ENCODE results near the gene FOXJ2. TPM values are rescaled to one million over a fixed set of nuclear protein-coding genes. Genes with fewer than 3 reads are reported as not detected.
"Not testable (repeated sequence)": the region's sequence is repeated elsewhere in the genome, so short reads cannot be mapped to it uniquely, and the experiment has no call there.

The FOXJ2 gene
- total and polyA plus RNA-seq, 8 donors: 15.9 to 28.2 (median 25.4) TPM

DNA sequence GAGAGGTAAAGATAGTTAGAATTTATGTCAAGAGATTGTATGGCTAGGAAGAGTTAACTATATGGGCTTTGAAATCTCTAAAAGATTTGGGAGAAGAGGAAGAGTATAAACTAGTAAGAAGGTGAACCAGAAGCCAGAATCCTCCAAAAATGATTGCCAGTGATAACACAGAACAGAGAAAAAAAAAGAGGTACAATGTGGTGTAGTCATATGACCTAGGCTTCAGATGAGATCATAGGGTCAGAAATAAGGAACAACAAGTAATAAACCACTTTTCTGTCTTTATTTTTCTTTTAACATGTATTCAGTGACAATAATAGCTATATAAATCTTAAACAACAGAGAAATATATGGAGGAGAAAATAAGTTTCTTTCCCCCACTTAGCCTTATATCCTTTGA lies 47.6 kb downstream of the FOXJ2 start:
- no peak for ATAC-seq
- intact Hi-C loops (cut with DNase I): no loop called here

DNA sequence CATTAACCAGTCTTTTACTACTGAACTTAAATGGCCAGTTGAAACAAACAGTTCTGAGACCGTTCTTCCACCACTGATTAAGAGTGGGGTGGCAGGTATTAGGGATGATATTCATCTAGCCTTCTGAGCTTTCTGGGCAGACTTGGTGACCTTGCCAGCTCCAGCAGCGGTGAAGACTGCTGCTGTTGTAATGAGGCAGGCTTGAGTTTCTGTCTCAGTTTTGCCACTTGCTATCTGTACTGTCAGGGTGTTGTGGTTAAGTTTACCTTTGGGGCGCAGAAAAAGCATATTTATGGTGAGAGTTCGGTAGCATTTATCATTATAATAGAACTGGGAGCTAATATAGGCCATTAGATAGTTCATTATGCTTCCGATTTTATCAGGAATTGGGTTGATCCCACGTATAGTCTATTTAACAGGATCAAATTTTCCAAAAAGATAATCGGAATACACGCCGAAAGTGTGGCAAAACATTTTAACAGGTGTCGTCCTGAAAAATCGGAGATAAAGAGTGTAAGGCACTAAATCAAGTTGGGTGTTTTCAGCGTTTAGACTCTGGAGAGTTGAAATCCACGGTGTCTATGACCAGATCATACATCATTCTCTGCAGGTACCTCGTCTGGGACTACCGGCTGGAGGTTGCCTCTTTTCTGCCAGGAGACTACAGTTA lies 48.9 kb downstream of the FOXJ2 start:
- intact Hi-C loops (cut with DNase I): no loop called here
- no peaks in the 10 kb centered on the region for H3K36me3 ChIP-seq
- H3K27me3 ChIP-seq: no peaks in the 10 kb centered on the region
- DNase-seq (peak in 1 of 4 donors; percentile 20), ATAC-seq (peak; percentile 44)
- H3K9me3 ChIP-seq: no peaks in the 10 kb centered on the region
- peaks cover 6 to 63% of the 10 kb centered on the region in 2 donors for H3K4me1 ChIP-seq
- H3K27ac ChIP-seq: peak overlapping the region; percentile 92 to 95
- H3K4me3 ChIP-seq: peak overlapping the region; percentile 80 to 95
- TF ChIP-seq, protein P1, sequence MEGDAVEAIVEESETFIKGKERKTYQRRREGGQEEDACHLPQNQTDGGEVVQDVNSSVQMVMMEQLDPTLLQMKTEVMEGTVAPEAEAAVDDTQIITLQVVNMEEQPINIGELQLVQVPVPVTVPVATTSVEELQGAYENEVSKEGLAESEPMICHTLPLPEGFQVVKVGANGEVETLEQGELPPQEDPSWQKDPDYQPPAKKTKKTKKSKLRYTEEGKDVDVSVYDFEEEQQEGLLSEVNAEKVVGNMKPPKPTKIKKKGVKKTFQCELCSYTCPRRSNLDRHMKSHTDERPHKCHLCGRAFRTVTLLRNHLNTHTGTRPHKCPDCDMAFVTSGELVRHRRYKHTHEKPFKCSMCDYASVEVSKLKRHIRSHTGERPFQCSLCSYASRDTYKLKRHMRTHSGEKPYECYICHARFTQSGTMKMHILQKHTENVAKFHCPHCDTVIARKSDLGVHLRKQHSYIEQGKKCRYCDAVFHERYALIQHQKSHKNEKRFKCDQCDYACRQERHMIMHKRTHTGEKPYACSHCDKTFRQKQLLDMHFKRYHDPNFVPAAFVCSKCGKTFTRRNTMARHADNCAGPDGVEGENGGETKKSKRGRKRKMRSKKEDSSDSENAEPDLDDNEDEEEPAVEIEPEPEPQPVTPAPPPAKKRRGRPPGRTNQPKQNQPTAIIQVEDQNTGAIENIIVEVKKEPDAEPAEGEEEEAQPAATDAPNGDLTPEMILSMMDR (IDR thresholded peaks at IDR 0.05): no peak

More for the DNA sequence above, 47.6 kb downstream of the FOXJ2 start:
- H3K4me1 ChIP-seq: peaks cover 6 to 66% of the 10 kb centered on the region in 2 donors
- no peaks in the 10 kb centered on the region for H3K36me3 ChIP-seq
- no peaks in the 10 kb centered on the region for H3K9me3 ChIP-seq
- no peak overlapping the region for H3K4me3 ChIP-seq
- DNase-seq: no peak
- peak overlapping the region in 1 of 2 donors; percentile 95 for H3K27ac ChIP-seq
- no peaks in the 10 kb centered on the region for H3K27me3 ChIP-seq
- TF ChIP-seq, protein P1 (IDR thresholded peaks at IDR 0.05): no peak

DNA sequence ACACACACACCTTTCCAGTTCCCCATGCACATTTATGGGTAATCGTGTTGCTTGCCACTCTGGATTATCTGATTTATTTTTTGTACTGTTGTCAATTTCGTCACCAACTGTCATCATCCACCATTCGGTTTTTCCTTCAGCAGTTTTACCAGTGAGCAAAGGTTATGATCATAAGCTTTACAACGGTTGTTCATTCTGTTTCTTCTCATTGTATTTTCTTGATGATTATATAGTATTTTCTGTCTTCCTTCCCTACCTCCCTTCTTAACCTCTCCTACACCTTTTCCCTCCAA lies 50.2 kb downstream of the FOXJ2 start:
- peak overlapping the region in 1 of 2 donors; percentile 95 for H3K27ac ChIP-seq
- intact Hi-C loops (cut with DNase I): no loop called here
- DNase-seq: peak in 1 of 4 donors; percentile 15
- no peaks in the 10 kb centered on the region for H3K36me3 ChIP-seq
- ATAC-seq: no peak
- TF ChIP-seq, protein P1 (IDR thresholded peaks at IDR 0.05): no peak
- no peaks in the 10 kb centered on the region for H3K9me3 ChIP-seq
- no peaks in the 10 kb centered on the region for H3K27me3 ChIP-seq
- peak overlapping the region; percentile 16 to 80 for H3K4me3 ChIP-seq
- H3K4me1 ChIP-seq: peaks cover 6 to 58% of the 10 kb centered on the region in 2 donors

DNA sequence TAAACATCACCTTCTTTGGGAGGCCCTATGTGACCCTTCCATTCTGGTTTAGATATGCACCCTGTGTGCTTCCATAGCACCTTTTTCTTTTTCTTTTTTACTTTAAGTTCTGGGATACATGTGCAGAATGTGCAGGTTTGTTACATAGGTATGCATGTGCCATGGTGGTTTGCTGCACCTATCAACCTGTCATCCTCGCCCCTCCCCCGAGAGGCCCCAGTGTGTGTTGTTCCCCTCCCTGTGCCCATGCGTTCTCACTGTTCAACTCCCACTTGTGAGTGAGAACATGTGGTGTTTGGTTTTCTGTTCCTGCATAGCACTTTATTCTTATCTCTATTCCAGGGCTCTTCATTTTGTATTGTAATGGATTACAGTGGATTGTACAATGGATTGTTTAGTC lies 51.8 kb downstream of the FOXJ2 start:
- H3K27ac ChIP-seq; intact Hi-C loops (cut with DNase I); DNase-seq; ATAC-seq; H3K4me3 ChIP-seq; H3K9me3 ChIP-seq; H3K27me3 ChIP-seq; H3K36me3 ChIP-seq: not testable (repeated sequence)
- H3K4me1 ChIP-seq: peaks cover 6 to 67% of the 10 kb centered on the region in 2 donors

DNA sequence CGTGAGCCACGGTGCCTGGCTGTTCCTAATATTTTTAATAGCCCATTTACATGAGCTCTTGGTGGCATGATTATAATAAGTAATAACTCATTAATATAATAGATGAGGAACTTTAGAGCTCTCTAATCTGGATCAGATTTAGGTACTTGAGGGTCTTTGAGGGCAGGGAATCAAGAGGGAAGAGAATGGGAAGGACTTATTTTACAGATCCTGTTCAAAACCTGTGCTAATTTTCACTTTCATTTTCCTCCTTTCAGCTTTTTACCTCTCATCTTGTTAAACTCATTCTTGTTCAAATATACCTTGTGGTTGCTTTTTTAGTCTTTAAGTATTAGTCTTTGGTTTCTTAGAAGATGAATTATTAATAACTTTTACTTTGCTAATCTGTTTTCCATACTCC lies 55.1 kb downstream of the FOXJ2 start:
- peak overlapping the region in 1 of 2 donors; percentile 37 for H3K27ac ChIP-seq
- ATAC-seq: no peak
- no peaks in the 10 kb centered on the region for H3K9me3 ChIP-seq

More for the DNA sequence above, 55.1 kb downstream of the FOXJ2 start:
- TF ChIP-seq, protein P1 (IDR thresholded peaks at IDR 0.05): no peak
- H3K36me3 ChIP-seq: peaks cover 0 to 38% of the 10 kb centered on the region in 2 donors
- H3K4me3 ChIP-seq: no peak overlapping the region
- H3K4me1 ChIP-seq: peaks cover 6 to 51% of the 10 kb centered on the region in 2 donors
- intact Hi-C loops (cut with DNase I): no loop called here
- DNase-seq: no peak
- H3K27me3 ChIP-seq: no peaks in the 10 kb centered on the region

All from left lung (tissue), 10 donors.